ENCODE results near the gene TUBB.

The TUBB gene

DNA sequence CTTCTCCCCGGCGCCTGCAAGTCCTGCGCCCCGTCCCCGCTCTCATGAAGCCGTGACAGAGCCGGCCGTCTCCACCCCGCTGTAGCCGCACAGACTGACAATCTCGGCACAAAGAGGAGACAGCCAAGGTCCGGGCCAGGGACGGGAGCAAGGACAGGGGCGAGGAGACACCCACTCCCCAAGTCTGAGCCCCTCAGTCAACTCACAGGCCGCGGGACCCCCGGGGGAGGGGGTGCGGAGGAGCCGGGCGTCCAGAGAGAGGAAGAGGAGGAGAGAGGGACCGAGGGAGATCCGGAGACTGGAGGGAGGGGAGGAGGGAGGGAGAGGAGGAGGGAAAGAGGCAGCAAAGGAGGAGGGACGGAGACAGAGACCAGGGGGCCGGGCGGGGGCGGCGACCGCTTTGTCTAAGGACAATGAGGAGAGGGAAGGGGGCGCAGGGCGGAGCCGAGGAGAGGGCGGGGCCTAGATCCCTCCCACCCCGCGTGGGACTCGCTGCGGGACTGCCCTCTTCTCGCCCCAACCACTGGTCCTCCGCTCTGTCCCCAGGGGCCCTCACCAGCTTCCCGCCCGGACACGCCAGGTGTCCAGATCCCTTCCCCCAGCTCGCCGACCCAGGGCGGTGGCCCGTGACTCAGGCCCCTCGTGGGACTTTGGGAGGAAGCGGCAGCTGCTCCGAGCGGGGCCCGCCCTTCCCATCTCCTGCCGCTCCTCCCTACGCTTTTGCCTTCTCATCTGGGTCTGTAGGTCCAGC lies 33.1 kb upstream of the TUBB start:
- peak in 1 of 2 donors; percentile 57 for DNase-seq (ENCODE audit: extremely low read depth in 1 of 2, low read depth in 1 of 2)

DNA sequence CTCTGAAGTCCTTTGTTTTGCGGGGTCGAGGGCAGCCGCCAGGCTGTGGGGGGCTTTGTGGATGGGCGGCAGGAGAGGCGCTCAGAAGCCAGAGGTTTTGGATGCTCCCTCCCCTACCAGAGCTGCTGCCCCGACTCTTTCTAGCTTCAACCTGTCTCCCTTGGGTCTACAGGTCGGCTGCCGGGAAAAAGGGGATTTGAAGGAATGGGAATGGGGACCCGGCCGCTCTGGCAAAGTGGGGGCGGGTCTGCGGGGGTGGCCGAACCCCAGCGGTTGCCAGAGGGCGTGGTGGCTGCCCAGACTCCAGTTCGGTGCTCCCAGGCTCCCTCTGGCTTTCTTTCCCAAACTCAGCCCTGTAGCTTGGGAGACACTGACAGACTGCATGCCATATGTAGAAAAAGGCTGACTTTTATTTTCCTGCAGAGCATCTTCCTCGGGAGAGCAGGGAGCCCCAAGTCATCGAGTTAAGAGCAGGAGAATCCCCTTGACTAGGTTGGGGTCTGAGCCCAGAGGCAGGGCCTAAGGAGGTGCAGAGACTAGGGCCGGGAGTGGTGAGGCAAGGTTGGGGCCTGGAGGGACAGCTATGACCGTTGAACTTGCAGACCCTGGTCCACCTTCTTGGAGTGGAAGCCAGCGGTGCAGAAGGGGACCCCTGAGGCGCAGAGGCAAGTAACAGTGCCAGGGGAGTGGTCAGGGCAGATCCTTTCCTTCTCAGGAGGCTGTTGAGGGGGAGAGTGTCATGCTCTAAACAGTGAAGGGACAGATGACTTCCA lies 32.3 kb upstream of the TUBB start:
- DNase-seq (ENCODE audit: extremely low read depth in 1 of 2, low read depth in 1 of 2) = no peak

DNA sequence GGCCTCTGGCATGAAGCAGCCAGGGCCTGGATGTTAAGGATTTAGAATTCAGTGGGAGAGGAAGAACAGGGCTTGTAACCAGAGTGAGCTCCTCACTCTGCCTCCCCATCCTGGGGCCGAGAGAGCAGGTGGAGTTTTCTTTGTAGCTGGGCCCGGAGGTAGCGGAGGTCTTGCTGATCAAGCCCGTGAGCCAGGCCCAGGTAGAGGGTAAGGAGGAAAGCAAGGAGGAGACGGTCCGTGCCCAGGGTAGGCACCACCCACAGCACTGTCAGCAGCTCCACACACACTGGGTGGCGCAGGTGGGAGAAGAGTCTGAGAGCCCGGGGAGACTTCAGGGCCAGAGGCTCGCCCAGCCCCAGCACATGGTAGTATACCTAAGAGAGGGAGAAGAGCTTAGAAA lies 31.6 kb upstream of the TUBB start:
- DNase-seq (ENCODE audit: extremely low read depth in 1 of 2, low read depth in 1 of 2) = no peak

DNA sequence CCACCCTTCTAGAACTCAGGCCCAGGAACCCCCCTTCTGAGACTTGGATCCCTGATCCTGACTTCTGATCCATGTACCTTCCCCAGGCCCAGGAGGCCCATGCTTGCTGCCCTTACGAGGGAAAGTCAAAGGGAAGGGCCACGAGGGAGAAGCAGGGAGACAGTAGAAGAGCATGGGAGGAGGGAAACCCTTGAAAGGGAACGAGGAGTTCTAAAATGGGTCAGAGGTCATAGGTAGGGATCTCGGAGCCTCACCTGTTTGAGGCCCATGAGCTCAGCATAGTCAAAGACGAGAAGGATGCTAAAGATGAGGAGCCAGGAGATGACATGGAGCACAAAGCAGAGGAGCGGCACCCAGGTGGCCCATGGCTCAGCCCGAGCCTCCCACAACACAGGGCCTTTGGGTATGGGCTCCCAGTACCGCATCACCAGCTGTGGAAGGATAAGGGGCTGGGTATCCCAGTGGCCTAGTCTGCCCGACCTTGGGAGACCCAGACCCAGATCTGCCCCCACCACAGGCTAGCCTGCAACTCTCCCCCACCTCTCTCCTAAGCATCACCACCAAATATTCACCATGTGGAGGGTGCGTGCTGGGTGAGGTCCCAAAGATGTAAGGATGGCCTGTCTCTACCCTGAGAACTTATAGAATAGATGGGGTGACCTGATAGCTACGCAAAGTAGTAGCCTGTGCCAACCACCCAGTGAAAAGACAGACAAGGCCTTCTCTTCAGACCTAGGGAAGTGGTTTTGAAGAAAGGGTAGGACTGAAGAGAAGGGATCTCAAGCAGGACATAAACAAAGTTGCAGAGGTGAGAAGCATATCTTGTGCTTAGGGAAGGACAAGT lies 30.9 kb upstream of the TUBB start:
- no peak for DNase-seq (ENCODE audit: extremely low read depth in 1 of 2, low read depth in 1 of 2)

DNA sequence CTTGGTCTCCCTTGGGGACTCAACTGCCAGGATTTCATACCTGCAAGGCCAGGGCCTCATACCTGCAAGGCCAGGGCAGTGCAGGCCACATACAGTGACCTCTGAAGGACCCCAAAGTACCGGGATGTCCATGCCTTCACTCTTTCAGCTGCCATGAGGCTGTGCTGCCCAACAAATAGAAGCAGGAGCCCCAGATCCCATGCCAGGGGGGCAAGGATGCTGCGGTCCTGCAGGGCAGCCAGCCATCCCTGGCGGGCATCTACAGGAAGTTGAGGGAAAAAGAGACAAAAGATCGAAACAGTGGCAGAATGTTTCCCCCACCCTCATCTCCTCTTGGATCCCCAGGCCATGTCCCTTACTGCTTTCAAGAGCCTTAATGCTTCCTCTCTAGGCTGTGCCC lies 30.2 kb upstream of the TUBB start:
- no peak for DNase-seq (ENCODE audit: extremely low read depth in 1 of 2, low read depth in 1 of 2)

DNA sequence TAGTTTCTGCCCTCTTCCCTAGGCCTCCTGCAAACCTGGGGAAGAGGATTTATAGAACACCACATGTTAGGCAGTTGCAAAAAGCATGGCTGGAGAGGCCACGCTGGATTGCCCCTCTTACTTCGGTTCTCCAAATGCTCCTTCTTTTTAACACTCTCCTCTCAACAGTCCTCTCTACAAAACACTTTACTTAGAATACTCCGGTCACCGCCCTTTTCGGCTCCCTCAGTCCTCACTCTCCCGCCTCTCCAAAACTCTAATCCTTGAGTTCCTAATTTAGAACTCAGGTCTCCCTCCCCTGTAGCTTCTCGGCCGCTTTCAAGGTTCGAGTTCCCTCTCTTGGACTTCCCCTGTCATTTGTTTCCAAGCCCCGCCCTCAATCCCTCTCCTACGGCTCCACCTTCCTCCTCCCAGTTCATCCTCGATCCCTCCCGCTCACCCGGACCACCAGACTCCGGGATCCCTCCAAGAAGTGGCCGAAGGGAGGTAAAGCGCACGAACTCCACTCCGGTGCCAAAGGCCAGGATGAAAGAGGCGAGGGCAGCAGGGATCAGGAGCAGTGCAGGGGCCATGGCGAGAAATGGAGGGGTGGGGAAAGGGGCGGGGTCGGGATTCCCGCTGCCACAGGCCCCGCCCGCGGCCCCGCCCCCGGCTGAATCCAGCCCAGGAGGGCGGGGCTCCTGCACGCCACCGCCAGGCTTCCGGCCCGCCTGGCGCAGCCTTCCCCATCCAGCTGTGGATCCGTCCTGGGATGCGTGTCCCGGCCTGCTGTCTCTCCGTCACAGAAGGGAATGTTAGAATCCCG lies 29.5 kb upstream of the TUBB start, which contains the start of gene NRM:
TSS of gene NRM (minus strand) at position 582 of the 805 bp plus-strand sequence. CDS start at position 572, 10 bp downstream.
- DNase-seq (ENCODE audit: extremely low read depth in 1 of 2, low read depth in 1 of 2) = peak in 1 of 2 donors; percentile 55

DNA sequence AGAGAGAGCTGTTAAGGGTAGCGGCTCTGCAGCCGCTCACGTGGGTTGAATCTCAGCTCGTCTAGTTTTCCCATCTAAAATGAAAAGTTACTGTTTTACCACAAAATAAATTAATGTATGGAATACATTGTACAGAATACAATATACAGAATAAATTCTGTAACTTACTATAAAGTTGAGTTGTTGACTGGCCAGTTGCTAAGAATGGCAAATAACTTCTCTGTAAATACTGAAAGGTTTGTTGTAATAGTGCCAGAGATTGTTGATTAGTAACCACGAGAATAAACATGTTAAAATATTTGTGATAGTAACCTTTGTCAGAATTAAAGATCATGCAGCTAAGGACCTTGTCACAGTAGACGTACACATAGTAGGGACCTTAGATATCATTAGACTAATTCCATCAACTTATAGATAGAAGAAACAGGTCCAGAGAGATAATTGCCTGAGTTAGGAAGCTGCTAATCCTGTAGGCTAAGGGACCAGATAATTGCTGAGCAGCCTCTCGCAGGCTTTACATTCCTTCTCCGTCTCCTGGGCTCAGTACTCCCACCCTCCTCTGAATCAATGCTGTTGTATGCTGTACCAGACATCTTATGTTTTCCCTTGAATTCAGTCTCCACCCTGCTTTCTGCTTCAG lies 28.8 kb upstream of the TUBB start:
- DNase-seq (ENCODE audit: extremely low read depth in 1 of 2, low read depth in 1 of 2) = no peak

DNA sequence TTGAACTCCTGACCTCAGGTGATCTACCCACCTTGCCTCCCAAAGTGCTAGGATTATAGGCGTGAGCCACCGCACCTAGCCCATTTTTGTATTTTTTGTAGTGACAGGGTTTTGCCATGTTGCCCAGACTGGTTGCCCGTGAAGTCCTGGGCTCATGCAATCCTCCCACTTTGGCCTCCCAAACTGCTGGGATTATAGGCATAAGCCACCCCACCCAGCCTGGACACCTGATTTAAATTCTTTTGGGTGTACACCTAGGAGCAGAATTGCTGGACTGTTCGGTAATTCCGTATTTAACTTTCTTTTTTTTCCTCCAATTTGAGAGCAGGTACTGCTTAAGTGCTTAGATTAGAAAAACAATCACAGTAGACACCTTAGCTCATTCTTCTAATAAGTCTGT lies 23.7 kb upstream of the TUBB start:
- DNase-seq (ENCODE audit: extremely low read depth in 1 of 2, low read depth in 1 of 2) = no peak

DNA sequence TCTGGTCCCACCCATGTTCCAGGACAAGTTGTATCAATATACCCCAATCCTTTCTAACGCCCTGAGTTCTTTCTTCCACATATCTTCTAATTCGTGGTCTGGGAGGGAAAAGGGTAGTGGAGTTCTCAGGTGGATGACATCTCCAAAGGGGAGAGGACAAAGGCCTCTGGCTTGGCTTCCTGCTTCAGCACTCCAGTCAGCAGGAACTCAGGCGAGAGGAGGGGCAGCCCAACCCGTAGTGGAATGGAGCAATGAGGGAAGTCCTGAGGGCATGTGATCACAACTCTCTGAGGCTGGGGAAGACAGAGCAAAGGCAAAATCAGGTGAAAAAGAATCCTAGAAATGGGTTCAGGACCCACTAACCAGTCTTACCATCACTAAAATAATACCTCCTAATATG lies 19.8 kb upstream of the TUBB start:
- no peak for DNase-seq (ENCODE audit: extremely low read depth in 1 of 2, low read depth in 1 of 2)

DNA sequence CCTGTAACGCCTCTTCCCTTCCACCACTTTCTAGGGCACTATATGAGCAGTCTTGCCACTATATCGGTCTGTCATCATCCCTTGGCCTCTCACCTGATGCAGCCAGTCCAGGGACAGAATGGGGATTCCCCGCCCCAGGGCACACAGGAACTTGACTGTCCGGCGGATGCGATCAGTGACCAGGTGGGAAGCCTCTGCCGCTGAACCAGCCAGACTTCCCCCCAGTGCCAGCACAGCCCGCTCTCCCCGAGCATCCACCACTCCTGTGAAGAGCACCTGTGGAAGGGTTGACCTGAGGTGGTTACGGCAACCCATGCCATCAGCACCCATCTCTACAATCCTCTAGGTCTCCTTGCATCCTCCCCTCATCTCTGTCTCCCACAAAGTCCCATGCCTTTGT lies 17.1 kb upstream of the TUBB start:
- no peak for DNase-seq (ENCODE audit: extremely low read depth in 1 of 2, low read depth in 1 of 2)

DNA sequence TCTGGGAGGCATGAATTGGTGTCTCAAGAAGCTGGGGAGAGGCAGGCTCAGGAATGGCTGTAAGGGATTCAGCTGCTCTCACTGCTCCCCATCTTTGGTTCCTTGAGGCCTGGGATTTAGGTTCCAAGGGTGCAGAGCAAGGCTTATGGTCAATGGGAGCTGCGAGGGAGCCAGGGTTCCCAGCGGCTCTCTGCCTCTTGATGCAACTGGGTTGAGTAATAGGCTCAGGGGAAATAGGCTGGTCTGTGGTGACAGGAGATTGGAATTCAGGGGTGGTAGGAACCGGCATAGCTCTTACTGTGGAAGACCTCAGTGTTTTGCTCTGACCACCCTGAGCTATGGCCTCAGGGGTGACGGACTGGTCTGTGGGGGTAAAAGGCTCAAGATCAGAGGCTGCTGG lies 16.3 kb upstream of the TUBB start:
- DNase-seq (ENCODE audit: extremely low read depth in 1 of 2, low read depth in 1 of 2) = no peak

DNA sequence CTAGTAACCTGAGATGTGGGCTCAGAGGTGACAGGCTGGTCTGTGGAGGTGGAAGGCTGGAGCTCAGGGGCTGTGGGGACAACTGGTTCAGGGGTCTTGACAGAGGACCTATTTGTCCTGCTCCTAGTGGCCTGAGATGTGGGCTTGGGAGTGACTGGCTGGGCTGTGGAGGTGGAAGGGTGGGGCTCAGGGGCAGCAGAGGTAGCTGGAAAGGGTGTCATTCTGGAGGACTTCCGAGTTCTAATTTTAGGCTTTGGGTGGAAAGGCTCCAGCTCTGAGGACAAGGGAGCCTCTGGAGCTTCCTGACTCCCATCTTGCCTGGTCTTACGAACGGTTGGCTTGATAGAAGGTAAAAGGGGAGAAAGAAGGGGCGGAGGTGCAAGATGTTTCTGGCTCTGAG lies 14.5 kb upstream of the TUBB start:
- no peak for DNase-seq (ENCODE audit: extremely low read depth in 1 of 2, low read depth in 1 of 2)

DNA sequence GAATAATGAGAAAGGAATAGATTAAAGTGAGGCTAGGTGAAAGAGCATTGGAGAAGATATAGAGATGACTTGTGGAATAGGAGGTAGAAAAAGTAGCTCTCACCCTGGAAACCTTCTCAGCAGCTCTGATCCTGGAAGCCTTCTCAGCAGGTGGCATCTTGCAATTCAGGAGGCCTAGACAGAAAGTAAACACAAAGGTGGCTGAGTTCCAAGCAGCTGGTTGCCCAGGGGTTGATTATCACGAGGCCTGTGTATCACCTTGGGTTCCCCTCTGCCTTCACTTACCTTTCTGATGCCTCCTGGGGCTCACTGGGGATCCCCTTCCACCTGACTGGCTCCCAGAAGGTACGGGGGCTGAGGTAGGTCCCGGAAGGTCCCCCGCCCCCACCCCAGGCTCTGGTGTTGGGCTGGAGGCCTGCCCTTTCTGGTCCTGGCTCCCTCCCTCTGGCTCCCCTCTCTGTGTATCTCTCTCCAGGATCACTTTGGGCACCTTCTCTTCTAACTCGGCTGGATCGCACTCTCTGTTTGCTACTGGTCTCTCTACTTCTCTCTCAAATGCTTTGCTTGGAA lies 12.8 kb upstream of the TUBB start:
- no peak for DNase-seq (ENCODE audit: extremely low read depth in 1 of 2, low read depth in 1 of 2)

DNA sequence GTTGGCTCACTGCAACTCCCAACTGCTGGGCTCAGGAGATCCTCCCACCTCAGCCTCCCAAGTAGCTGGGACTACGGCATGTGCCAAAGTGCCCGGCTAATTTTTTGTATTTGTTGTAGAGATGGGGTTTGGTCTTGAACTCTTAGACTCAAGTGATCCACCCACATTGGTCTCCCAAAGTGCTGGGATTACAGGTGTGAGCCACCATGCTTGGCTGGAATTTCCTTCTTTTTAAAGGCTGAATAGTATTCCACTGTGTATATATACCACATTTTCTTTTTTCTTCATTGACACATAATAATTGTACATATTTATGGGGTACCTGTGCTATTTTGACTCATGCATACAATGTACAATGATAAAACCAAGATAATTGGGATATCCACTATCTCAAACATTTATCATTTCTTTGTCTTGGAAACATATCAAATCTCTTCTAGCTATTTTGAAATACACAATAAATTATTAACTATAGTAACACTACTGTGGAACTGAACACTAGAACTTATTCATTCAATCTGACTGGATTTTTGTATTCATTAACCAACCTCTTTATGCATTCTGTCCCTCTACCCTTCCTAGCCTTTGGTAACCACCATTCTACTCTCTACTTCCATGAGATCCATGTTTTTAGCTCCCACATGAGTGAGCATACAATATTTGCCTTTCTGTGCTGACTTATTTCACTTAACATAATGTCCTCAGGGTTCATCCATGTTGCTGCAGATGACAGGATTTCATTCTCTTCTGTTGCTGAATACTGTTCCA lies 10.9 kb upstream of the TUBB start:
- DNase-seq (ENCODE audit: extremely low read depth in 1 of 2, low read depth in 1 of 2) = no peak

DNA sequence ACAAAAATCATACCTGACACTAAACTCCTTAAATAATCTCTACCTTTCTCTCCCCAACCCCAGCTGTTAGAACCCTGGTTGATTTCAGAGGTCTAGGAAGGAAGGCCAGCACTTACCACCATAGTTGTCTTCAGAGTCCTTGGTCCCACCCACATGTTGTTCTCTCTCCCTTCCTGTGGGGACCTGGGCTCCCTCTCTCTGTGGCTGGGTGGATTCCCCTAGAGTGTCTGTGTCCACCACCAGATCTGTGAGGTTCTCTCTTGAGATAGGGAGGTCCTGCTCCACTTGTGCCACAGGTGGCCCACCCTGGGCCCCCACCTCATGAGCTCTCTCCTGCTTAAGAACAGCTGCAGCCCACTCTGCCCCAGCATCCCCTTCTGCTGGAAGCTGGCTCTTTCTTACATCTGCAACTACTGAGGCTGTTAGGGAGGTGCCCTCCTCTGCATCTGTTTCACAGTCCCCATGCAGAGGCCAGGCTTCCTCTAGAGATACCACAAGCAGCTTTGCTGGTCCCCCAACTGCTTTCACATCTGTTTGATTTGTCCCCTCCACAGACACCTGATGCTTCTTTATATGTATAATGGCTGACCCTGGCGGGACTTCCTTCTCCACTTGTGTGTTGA lies 8.3 kb upstream of the TUBB start:
- no peak for DNase-seq (ENCODE audit: extremely low read depth in 1 of 2, low read depth in 1 of 2)

DNA sequence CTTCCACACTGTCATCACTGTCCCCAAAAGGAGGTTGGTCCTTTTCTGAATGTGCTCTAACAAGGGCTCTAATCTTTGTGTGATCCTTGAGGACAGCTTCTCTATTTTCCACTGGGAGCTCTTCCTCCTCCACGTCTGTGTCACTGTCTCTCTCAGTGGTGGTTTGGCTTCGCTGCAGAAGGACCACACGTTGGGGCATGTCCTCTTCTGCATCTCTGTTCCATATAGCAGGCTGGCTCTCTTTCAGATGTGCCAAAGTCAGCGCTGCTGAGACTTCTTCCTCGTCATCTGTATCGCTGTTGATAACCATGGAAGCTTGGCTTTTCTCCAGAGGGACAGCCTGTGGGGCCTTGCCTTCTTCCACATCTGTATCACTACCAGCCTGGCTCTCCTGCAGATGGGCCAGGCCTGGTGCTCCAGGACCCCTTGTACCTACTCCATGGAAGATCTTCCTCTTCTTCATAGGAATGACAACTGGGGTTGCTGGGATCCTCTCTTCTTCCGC lies 7.7 kb upstream of the TUBB start:
- DNase-seq (ENCODE audit: extremely low read depth in 1 of 2, low read depth in 1 of 2) = no peak

DNA sequence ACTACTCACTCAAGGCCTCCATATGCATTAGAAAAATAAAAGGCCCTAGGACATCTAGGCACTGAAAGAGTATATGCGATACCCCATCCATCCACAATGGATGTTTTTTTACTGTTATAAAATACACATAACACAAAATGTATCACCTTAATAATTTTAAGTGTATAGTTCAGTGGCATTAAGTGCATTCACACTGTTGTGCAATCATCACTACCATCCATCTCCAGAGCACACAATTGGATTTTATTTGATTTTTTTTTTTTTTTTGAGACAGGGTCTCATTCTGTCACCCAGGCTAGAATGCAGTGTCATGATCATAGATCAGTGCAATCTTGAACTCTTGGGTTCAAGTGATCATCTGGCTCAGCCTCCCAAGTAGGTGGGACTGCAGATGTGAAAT lies 5.9 kb upstream of the TUBB start:
- no peak for DNase-seq (ENCODE audit: extremely low read depth in 1 of 2, low read depth in 1 of 2)

DNA sequence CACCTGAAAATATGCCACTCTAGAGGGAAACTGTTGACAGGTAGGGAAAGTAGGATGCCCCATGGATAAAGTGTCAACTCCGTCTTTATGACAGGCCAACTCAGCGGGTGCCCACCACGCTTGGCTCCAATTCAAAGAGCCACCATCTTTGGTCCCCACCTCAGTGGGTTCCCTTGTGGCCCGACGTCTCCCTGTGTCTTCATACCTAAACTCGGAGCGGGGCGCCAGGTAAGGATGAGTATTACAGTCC lies 3.3 kb upstream of the TUBB start:
- no peak for DNase-seq (ENCODE audit: extremely low read depth in 1 of 2, low read depth in 1 of 2)

Measured in activated CD8-positive, alpha-beta memory T cell treated with anti-CD3 and anti-CD28 coated beads for 1 hour (primary cell).